GM18868 (cell line): Measurements from ENCODE around the gene NEK5.
A peak's percentile ranks its signal among the peaks of the same experiment; 100 is the strongest.
"Not testable (repeated sequence)": the region's sequence is repeated elsewhere in the genome, so short reads cannot be mapped to it uniquely, and the experiment has no call there.

Experiments
- ATAC-seq: cut with Tn5 transposase; IDR thresholded peaks from one replicate; pipeline ENCODE4 v1.9.1; 2021; ENCODE audit warnings: mild to moderate bottlenecking, moderate library complexity; ENCODE audit not compliant: unreplicated experiment

NEK5 gene

DNA sequence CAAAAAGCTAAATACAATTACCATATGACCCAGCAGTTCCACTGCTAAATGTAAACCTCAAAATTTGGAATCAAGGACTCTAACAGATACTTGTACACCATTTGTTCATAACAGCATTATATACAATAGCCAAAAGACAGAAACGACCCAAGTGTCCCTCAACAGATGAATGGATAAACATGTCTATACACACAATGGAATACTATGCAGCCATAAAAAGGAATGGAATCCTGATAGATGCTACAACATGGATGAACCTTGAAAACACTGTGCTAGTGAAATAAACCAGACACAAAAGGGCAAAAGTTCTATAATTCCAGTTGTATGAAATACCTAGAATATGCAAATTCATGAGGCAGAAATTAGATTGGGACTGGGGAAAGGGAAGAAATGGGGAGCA is 18.4 kb upstream of the NEK5 start:
- no peak for ATAC-seq

GRCh38 chr13:52141299-52141698 is 12.4 kb upstream of the NEK5 start:
- ATAC-seq, result no peak

GRCh38 chr13:52137489-52137888 is 8.6 kb upstream of the NEK5 start:
- no peak for ATAC-seq

DNA sequence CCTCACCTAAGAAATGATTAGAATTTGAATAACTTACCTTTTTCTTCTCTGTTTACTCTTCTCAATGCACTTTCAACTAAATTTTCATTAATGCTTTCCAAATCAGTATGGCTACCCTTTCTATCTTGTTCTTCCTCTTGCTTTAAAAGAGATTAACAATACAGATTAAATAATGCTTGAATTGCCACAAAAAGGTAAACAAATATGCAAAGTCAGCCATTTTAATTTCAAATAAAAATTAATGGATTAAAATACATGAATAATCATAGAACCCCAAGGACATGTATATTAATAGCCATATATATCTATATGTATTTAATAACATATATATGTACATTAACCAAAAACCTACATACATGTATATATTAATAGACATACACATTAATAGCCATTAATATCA is 7.9 kb upstream of the NEK5 start:
- ATAC-seq, result no peak

DNA sequence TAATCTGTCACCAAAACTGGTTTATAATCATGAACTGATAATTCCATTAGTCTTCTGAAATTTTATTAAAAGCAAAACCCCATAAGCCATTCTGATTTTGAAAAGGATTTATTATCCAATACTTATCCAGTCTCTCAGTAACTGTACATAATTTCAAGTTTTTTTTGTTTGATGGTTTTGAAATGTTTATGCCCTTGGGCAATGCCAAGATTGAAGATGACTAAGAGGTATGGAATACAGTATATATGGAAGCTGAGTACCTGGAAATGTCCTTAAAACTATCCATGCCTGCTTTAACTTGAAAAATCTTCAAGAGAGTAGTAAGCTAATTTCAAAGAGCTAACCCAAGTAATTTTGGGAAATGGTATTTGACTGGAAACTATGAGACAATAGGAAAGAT is 1.8 kb upstream of the NEK5 start:
- ATAC-seq, result no peak

DNA sequence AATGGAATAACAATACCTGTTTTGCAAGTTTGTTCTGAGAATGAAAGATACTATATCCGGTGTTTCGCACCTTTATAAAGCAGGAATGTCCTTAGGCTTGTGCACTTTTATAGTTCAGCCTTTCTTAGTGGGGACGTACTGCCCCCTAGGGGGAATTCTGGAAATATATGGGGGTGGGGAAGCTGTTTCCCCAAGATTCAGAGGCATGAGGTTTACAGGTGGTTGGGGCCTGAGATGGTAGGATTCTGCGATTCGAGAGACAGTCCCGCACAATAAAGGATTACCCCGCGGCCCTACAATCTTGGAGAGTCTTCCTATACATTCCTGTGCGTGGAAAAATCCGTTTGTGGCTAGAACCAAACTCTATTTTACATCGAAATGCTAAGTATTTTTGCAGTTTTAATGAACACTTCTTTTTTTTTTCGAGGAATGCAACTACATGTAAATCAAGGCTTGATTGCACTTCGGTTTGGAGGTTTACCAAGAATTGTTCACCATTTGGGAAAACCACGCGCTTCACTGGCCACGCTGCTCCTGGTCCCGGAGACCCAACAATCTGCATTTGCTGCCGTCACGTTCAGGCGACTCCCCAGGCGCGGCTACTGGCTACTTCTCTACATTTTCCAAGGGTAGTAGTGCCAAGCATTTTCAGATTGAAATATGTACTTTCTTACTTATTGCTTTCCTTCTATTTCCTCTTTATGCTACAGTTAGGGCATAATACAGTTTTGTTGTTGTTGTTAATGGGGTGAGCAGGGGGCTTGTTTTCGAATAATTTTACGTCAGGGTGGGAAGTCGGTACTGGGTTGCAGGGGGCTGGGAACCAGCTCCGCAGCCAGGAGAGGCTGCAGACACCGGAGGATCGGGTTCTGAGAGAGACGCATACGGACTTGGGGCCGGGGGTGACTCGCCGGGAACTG is 830 bp downstream of the NEK5 start:
- peak; percentile 66 for ATAC-seq

DNA sequence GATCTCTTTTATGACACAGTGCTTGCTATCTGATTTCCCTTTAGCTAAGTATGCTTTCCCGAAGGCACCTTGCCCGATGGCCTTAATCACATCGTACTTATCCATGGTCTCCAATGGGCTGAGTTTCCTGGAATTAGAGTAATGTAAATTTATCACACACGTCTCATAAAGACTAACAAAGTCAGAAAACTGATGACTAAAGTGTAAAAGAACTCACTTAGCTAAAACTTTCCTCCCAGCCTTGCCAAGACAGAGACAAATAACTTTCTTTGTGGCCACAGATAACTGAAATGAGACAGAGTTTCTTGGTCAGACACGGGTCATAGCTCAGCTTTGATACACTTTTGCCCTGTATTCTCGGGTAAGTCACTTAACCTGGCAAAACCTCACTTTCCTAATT is 1.5 kb downstream of the NEK5 start:
- peak; percentile 35 for ATAC-seq

DNA sequence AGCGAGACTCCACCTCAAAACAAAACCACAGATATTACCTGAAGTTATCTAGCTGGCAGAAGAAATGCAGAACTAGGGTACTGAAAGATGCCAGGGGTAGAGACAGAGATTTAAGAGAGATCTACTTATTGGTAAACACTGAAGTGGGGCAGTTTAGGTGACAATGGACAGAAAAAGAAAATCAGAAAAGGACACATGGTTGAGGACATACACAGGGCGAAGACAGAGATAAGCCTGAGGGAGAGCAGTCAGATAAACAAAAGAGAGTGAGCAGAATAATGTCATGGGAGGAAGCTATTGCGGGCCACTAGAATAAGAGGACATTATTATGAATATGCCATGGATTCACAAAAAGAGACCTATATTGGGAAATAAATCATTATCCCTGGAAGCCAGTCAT is 3.3 kb downstream of the NEK5 start:
- no peak for ATAC-seq

DNA sequence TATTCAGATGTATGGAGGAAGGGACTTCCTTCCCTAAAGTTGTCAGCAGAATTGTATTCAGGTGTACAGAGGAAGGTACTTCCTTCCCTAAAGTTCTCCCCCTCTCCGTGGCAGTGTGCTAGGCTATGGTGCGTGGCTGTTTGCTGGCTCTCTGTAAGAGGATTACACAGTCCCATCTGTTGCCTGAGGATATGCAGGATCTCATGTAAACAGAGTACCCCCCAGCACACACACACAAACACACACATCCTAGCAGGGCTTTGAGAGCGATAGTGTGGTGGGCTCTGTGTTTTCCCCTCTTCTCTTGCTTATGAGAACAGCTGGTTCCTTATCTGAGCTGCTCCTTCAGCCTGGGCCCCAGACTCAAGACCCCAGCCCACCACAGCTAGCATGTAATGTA is 10.3 kb downstream of the NEK5 start:
- ATAC-seq, result no peak

GRCh38 chr13:52118095-52118494 is 10.8 kb downstream of the NEK5 start:
- ATAC-seq, result no peak

DNA sequence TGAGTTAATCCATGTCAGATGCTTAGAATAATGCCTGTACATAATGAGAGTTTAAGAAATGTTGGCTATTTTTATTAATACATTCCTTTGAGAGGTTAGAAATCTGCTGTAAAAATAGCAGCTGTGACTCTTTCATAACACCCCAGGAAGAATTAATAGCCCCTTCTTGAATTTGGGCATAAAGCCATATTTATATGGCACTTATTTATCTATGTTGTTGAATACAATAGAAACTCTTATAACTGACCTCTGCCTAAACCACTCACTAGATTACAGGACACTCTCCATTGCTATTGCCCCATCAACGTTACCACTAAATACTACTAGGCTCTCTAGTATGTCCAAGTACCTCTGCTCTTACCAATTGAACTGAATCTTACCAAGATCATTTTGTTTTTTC is 16.3 kb downstream of the NEK5 start:
- ATAC-seq, result no peak

GRCh38 chr13:52109116-52109670 is 19.7 kb downstream of the NEK5 start:
- no peak for ATAC-seq

DNA sequence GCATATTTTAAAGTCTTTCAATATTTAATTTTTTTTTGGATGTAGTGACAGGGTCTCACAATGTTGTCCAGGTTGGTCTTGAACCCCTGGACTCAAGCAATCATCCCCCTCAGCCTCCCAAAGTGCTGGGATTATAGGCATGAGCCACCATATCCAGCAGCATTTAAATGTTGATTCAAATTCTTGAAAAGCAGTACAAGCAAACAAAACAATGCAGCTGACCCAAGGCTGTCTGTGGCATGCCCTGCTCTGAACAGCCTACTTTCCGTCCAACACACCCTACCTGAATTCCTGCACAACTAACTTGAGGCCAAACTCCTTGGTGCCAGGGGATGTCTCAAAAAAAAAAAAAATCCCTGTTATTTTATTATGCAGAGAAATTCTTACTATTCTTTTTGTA is 23.0 kb downstream of the NEK5 start:
- no peak for ATAC-seq

DNA sequence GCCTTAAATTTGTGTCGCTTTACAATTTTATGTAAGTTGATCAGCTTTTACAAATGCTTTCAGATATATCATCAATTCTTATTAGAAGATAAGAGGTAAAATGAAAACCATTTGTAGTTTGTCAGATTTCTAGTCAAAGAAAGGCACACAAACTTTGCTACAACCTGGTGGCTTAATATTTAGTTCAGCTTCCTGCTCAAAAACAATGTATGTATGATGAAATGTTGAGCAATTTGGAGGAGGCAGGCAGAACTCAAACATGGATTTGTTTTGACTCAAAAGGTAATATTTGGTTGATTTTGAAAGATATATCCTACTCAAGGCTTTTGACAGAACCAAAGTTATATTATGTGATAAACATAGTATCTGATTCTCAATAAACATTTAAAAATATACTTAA is 24.2 kb downstream of the NEK5 start:
- ATAC-seq, result no peak

GRCh38 chr13:52103386-52103785 is 25.5 kb downstream of the NEK5 start:
- no peak for ATAC-seq

DNA sequence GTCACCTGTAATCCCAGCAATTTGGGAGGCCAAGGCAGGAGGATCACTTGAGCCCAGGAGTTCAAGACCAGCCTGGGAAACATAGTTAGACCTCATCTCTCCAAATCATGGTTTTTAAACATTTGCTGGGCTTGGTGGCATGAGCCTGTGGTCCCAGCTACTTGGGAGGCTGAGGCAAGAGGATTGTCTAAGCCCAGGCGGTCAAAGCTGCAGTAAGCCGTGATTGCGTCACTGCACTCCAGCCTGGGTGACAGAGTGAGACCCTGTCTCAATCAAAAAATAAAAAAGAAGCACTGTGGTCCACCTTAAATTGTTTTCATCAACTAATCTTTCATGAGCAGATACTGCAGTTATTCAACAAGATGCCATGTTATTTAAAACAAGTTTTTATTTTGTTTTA is 26.4 kb downstream of the NEK5 start:
- not testable (repeated sequence) for ATAC-seq

DNA sequence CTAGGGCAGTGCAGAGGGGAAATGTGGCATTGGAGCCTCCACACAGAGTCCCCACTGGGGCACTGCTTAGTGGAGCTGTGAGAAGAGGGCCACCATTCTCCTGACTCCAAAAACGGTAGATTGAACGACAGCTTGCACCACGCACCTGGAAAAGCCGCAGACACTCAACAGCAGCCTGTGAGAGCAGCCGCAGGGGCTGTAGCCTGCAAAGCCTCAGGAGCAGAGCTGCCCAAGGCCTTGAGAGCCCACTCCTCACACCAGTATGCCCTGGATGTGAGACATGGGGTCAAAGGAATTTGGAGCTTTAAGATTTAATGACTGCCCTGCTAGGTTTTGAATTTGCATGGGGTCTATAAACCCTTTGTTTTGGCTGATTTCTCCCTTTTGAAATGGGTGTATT is 31.7 kb downstream of the NEK5 start:
- no peak for ATAC-seq

- ATAC-seq, result no peak
These were observed 32.1 kb downstream of the NEK5 start for GRCh38 chr13:52096748-52097147.

DNA sequence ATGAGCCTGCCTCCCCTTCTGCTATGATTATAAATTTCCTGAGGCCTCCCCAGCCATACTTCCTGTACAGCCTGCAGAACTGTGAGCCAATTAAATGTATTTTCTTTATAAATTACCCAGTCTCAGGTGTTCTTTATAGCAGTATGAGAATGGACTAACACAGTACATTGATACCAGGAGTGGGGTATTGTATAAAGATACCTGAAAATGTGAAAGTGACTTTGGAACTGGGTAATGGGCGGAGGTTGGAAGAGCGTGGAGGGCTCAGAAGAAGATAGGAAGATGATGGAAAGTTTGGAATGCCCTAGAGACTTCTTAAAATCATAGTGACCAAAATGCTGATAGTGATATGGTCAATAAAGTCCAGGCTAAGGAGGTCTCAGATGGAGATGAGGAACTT is 32.8 kb downstream of the NEK5 start:
- ATAC-seq, result no peak

DNA sequence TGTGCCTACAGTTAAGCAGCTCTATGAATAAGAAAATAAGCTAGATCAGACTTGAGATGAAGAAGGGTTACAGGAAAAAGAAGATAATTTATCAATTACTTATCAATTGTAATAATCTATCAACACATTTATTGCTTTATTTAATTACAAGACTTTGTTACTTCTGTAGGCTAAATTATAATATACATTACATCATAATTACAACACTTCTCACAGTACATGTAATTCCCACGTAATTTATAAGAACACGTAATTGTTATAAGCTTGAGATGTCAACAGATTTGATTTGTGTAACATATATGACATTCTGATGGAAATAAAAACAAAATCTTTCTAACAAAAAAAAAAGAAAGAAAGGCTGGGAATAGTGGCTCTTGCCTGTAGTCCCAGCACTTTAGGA is 36.8 kb downstream of the NEK5 start:
- ATAC-seq, result no peak

GRCh38 chr13:52091473-52091872 is 37.4 kb downstream of the NEK5 start:
- no peak for ATAC-seq

DNA sequence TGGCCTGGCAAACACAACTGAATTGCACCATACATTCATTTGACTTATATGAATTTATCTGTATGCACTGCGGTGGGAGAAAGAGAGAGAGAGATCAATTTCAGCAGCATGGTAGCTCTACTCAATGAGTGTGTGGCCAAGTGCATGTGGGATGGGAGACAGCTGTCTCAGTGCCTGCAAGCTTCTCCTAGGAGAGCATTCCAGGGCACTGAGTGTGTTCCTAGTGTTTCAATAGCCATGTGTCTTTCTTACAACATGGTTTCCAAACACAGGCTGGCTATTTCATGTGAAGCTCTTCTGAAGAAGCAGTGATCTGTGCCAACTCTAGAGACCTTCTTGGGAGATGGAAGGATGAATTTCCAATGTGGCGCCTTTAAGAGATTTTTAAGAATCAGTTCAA is 43.5 kb downstream of the NEK5 start:
- no peak for ATAC-seq

- ATAC-seq, result not testable (repeated sequence)
These were observed 43.9 kb downstream of the NEK5 start for GRCh38 chr13:52084981-52085380.
